Central memory CD4-positive, alpha-beta T cell (primary cell): ENCODE measurements around the gene PCDHGA4.
"Not testable (repeated sequence)": the region's sequence is repeated elsewhere in the genome, so short reads cannot be mapped to it uniquely, and the experiment has no call there.

Source experiments
- DNase-seq: peaks from one replicate; pipeline ENCODE4 v3.0.0; 2022

The PCDHGA4 gene

DNA sequence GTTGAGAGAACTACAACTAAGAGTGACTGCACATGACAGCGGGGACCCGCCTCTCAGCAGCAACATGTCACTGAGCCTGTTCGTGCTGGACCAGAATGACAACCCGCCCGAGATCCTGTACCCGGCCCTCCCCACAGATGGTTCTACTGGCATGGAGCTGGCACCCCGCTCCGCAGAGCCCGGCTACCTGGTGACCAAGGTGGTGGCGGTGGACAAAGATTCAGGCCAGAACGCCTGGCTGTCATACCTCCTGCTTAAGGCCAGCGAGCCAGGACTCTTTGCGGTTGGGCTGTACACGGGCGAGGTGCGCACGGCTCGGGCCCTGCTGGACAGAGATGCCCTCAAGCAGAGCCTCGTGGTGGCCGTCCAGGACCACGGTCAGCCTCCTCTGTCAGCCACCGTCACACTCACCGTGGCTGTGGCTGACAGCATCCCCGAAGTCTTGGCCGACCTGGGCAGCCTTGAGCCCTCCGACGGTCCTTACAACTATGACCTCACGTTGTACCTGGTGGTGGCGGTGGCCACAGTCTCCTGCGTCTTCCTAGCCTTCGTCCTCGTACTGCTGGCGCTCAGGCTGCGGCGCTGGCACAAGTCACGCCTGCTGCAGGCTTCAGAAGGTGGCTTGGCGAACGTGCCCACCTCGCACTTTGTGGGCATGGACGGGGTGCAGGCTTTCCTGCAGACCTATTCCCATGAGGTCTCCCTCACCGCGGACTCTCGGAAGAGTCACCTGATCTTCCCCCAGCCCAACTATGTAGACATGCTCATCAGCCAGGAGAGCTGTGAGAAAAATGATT lies 29.8 kb downstream of the PCDHGA4 start:
- DNase-seq: no peak

DNA sequence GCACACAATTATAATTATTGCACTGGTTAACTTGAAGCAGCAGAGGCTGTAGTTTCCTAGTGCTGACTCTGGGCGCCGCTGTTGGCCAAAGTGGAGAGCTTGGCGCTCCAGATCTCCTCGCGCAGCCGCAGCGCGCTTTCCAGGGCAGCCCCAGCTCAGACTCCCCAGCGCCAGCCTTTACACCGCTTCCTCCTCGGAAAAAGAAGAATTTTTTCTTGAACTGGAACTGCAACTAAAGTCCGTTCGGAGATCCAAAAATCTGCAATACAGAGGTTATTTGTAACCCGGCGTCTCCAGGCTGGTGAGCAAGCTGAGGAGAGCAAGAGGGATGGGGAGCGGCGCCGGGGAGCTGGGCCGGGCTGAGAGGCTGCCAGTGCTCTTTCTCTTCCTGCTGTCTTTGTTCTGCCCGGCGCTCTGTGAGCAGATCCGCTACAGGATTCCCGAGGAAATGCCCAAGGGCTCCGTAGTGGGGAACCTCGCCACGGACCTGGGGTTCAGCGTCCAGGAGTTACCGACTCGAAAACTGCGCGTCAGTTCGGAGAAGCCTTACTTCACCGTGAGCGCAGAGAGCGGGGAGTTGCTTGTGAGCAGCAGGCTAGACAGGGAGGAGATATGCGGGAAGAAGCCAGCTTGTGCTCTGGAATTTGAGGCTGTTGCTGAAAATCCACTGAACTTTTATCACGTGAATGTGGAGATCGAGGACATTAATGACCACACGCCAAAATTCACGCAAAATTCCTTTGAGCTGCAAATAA lies 32.9 kb downstream of the PCDHGA4 start, which contains the start of gene PCDHGB4:
Gene PCDHGB4, plus strand, starts transcription at position 142 of the 755 bp plus-strand sequence. Its CDS starts 187 bp downstream, at position 329.
- not testable (repeated sequence) for DNase-seq

DNA sequence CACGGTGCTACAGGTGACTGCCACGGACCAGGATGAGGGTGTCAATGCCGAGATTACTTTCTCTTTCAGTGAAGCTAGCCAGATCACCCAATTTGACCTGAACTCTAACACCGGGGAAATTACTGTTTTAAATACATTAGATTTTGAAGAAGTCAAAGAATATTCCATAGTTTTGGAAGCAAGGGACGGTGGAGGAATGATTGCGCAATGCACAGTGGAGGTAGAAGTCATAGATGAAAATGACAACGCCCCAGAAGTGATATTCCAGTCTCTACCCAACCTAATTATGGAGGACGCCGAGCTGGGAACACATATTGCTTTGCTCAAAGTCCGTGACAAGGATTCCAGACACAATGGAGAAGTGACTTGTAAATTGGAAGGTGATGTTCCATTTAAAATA lies 33.8 kb downstream of the PCDHGA4 start:
- DNase-seq: no peak

DNA sequence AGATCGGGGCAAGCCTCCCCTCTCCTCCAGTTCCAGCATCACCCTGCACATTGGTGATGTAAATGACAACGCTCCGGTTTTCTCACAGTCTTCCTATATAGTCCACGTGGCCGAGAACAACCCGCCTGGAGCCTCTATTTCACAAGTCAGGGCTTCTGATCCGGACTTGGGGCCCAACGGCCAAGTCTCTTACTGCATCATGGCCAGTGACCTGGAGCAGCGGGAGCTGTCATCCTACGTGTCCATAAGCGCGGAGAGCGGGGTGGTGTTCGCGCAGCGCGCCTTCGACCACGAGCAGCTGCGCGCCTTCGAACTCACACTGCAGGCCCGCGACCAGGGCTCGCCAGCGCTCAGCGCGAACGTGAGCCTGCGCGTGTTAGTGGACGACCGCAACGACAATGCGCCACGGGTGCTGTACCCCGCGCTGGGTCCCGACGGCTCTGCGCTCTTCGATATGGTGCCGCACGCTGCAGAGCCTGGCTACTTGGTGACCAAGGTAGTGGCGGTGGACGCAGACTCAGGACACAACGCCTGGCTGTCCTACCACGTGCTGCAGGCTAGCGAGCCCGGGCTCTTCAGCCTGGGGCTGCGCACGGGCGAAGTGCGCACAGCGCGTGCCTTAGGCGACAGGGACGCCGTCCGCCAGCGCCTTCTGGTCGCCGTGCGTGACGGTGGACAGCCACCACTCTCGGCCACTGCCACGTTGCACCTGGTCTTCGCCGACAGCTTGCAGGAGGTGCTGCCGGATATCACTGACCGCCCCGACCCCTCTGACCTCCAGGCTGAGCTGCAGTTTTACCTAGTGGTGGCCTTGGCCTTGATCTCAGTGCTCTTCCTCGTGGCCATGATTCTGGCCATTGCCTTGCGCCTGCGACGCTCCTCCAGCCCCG lies 34.6 kb downstream of the PCDHGA4 start:
- no peak for DNase-seq

DNA sequence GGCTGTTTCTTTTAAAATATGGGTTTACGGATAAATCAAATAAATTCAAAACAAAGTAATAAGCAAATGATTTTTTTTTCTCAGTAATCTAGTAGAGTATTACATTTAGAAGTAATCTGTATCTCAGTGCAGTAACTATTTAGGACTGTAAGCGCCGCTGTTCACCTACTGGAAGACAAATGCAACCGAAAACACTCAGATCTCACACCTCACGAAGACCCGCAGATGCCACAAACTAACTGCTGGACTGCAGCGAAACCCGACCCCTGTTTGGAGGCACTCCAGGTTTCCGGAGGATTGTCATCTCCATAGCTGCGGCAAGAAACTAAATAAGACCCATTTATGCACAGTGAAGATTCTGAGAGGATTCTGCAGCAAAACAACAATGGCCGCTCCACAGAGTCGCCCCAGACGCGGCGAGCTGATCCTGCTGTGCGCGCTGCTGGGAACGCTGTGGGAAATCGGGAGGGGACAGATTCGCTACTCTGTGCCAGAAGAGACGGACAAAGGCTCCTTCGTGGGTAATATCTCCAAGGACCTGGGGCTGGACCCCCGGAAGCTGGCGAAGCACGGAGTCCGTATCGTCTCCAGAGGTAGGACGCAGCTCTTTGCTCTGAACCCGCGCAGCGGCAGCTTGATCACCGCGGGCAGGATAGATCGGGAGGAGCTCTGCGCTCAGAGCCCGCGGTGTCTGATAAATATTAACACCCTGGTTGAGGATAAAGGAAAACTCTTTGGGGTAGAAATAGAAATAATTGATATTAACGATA lies 37.8 kb downstream of the PCDHGA4 start, which contains the start of gene PCDHGA8:
Gene PCDHGA8, plus strand, starts transcription at position 205 of the 770 bp plus-strand sequence. Its CDS starts 181 bp downstream, at position 386.
- DNase-seq: no peak

DNA sequence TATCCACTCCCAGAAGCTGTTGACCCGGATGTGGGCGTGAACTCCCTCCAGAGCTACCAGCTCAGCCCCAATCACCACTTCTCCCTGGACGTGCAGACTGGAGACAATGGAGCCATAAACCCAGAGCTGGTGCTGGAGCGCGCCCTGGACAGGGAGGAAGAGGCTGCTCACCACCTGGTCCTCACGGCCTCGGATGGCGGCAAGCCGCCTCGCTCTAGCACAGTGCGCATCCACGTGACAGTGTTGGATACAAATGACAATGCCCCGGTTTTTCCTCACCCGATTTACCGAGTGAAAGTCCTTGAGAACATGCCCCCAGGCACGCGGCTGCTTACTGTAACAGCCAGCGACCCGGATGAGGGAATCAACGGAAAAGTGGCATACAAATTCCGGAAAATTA lies 38.4 kb downstream of the PCDHGA4 start:
- no peak for DNase-seq

DNA sequence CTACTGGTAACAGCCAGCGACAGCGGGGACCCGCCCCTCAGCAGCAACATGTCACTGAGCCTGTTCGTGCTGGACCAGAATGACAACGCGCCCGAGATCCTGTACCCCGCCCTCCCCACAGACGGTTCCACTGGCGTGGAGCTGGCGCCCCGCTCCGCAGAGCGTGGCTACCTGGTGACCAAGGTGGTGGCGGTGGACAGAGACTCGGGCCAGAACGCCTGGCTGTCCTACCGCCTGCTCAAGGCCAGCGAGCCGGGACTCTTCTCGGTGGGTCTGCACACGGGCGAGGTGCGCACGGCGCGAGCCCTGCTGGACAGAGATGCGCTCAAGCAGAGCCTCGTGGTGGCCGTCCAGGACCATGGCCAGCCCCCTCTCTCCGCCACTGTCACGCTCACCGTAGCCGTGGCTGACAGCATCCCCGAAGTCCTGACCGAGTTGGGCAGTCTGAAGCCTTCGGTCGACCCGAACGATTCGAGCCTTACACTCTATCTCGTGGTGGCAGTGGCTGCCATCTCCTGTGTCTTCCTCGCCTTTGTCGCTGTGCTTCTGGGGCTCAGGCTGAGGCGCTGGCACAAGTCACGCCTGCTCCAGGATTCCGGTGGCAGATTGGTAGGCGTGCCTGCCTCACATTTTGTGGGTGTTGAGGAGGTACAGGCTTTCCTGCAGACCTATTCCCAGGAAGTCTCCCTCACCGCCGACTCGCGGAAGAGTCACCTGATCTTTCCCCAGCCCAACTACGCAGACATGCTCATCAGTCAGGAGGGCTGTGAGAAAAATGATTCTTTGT lies 39.8 kb downstream of the PCDHGA4 start:
- DNase-seq: not testable (repeated sequence)

DNA sequence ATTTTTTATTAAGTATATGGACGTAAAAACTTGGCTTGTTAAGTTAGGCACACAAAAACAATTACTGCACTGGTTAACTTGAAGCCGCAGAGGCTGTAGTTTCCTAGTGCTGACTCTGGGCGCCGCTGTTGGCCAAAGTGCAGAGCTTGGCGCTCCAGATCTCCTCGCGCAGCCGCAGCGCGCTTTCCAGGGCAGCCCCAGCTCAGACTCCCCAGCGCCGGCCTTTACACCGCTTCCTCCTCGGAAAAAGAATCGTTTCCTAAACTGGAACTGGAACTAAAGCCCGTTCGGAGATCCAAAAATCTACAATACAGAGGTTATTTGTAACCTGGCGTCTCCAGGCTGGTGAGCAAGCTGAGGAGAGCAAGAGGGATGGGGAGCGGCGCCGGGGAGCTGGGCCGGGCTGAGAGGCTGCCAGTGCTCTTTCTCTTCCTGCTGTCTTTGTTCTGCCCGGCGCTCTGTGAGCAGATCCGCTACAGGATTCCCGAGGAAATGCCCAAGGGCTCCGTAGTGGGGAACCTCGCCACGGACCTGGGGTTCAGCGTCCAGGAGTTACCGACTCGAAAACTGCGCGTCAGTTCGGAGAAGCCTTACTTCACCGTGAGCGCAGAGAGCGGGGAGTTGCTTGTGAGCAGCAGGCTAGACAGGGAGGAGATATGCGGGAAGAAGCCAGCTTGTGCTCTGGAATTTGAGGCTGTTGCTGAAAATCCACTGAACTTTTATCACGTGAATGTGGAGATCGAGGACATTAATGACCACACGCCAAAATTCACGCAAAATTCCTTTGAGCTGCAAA lies 43.1 kb downstream of the PCDHGA4 start, which contains the start of gene PCDHGB5:
Gene PCDHGB5, plus strand, starts transcription at position 192 of the 796 bp plus-strand sequence. Its CDS starts 181 bp downstream, at position 373.
- DNase-seq: not testable (repeated sequence)

DNA sequence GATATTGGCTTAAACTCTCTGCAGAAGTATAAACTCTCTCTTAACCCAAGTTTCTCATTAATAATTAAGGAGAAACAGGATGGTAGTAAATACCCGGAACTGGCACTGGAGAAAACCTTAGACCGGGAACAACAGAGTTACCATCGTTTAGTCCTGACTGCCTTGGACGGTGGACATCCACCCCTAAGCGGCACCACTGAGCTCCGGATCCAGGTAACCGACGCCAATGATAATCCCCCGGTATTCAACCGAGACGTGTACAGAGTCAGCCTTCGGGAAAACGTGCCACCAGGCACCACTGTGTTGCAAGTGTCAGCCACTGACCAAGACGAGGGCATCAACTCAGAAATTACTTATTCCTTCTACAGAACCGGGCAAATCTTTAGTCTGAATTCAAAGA lies 43.8 kb downstream of the PCDHGA4 start:
- DNase-seq: no peak

DNA sequence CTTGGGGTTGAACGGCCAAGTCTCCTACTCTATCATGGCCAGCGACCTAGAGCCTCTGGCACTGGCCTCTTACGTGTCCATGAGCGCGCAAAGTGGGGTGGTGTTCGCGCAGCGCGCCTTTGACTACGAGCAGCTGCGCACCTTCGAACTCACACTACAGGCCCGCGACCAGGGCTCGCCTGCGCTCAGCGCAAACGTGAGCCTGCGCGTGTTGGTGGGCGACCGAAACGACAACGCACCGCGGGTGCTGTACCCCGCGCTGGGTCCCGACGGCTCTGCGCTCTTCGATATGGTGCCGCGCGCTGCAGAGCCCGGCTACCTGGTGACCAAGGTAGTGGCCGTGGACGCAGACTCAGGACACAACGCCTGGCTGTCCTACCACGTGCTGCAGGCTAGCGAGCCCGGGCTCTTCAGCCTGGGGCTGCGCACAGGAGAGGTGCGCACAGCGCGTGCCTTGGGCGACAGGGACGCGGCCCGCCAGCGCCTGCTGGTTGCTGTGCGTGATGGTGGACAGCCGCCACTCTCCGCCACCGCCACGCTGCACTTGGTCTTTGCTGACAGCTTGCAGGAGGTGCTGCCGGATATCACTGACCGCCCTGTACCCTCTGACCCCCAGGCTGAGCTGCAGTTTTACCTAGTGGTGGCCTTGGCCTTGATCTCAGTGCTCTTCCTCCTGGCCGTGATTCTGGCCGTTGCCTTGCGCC lies 44.9 kb downstream of the PCDHGA4 start:
- no peak for DNase-seq

DNA sequence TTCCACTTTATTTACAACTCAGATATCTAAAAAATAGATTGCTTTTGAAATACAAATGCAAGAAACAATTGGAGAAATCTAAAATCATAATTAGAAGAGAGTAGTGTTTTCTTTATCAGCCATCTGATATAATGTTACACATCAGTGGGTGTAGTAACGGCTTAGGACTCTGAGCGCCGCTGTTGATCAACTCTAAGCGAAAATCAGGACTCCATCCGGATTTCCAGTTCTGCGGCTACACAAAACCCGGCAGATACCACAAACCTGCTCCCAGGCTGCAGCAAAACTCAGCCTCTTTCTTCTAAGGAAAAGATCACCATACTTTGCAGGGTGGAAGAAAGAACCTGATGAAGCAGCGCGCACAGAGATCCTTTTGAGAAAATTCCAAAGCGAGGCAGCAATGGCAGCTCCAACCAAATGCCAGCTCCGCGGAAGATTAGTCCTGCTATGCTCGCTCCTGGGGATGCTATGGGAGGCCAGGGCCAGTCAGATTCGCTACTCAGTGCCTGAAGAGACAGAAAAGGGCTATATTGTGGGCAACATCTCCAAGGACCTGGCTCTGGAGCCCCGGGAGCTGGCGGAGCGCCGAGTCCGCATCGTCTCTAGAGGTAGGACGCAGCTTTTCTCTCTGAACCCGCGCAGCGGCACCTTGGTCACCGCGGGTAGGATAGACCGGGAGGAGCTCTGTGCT lies 47.9 kb downstream of the PCDHGA4 start, which contains the start of gene PCDHGA9:
Gene PCDHGA9, plus strand, starts transcription at position 226 of the 691 bp plus-strand sequence. Its CDS starts 175 bp downstream, at position 401.
- DNase-seq: no peak

DNA sequence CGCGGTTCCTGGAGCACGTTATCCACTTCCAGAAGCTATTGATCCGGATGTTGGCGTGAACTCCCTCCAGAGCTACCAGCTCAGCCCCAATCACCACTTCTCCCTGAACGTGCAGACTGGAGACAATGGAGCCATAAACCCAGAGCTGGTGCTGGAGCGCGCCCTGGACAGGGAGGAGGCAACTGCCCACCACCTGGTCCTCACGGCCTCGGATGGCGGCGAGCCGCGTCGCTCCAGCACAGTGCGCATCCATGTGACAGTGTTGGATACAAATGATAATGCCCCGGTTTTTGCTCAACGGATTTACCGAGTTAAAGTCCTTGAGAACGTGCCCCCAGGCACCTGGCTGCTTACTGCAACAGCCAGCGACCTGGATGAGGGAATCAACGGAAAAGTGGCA lies 48.6 kb downstream of the PCDHGA4 start:
- no peak for DNase-seq
